ENCODE measurements around the gene PBRM1. TPM values are rescaled to one million over a fixed set of nuclear protein-coding genes. Genes with fewer than 3 reads are reported as not detected.
A peak's percentile ranks its signal among the peaks of the same experiment; 100 is the strongest.

Gene PBRM1
- total and polyA plus RNA-seq, 2 experiments from 2014 or later: 50.9 to 77.4 TPM

- WGBS (ENCODE audit: low lambda C conversion rate, missing lambda C conversion rate): 83% methylated on average over 3 of the region's 3 CpGs
- no peak for DNase-seq (ENCODE audit: low spot score)
- TF ChIP-seq EZH2phosphoT487 (IDR thresholded peaks at IDR 0.05; ENCODE audit: low read depth, severe bottlenecking, unreplicated experiment) (no peak), CTCF (IDR thresholded peaks at IDR 0.05; ENCODE audit: poor library complexity) (no peak), EZH2 (IDR thresholded peaks at IDR 0.05; ENCODE audit: borderline replicate concordance) (no peak)
- Histone ChIP-seq H3K4me2 (no peak overlapping the region), H3K9me2 (replicated peaks; ENCODE audit: insufficient read depth) (no peaks in the 10 kb centered on the region), H3K27ac (no peak overlapping the region), H3K9me3 (ENCODE audit: low read depth) (no peaks in the 10 kb centered on the region), H3K27me3 (no peaks in the 10 kb centered on the region), H3K36me3 (replicated peaks; ENCODE audit: insufficient read depth, low read depth) (no peaks in the 10 kb centered on the region), H2AFZ (no peak overlapping the region), H3K79me2 (peaks cover 23% of the 10 kb centered on the region), H4K20me1 (ENCODE audit: insufficient read depth, poor library complexity, severe bottlenecking) (no peaks in the 10 kb centered on the region), H3K4me3 (no peak overlapping the region), H3K4me1 (ENCODE audit: insufficient read depth) (no peaks in the 10 kb centered on the region)
Observed at GRCh38 chr3:52546111-52546901, 139.4 kb downstream of the PBRM1 start.

- Histone ChIP-seq H3K9me2 (replicated peaks; ENCODE audit: insufficient read depth) (no peaks in the 10 kb centered on the region), H3K4me2 (no peak overlapping the region), H3K27me3 (no peaks in the 10 kb centered on the region), H3K4me1 (ENCODE audit: insufficient read depth) (no peaks in the 10 kb centered on the region), H3K9me3 (ENCODE audit: low read depth) (no peaks in the 10 kb centered on the region), H3K79me2 (peaks cover 35% of the 10 kb centered on the region), H3K36me3 (replicated peaks; ENCODE audit: insufficient read depth, low read depth) (no peaks in the 10 kb centered on the region), H4K20me1 (ENCODE audit: insufficient read depth, poor library complexity, severe bottlenecking) (no peaks in the 10 kb centered on the region), H3K4me3 (no peak overlapping the region), H3K27ac (no peak overlapping the region), H2AFZ (no peak overlapping the region)
- no peak for DNase-seq (ENCODE audit: low spot score)
- 93% methylated on average over 4 of the region's 4 CpGs for WGBS (ENCODE audit: low lambda C conversion rate, missing lambda C conversion rate)
- TF ChIP-seq CTCF (IDR thresholded peaks at IDR 0.05; ENCODE audit: poor library complexity) (no peak), EZH2 (IDR thresholded peaks at IDR 0.05; ENCODE audit: borderline replicate concordance) (no peak), EZH2phosphoT487 (IDR thresholded peaks at IDR 0.05; ENCODE audit: low read depth, severe bottlenecking, unreplicated experiment) (no peak)
Observed at GRCh38 chr3:52544937-52545336, 140.8 kb downstream of the PBRM1 start.

- Histone ChIP-seq H3K9me3 (ENCODE audit: low read depth) (no peaks in the 10 kb centered on the region), H2AFZ (no peak overlapping the region), H3K36me3 (replicated peaks; ENCODE audit: insufficient read depth, low read depth) (no peaks in the 10 kb centered on the region), H3K27me3 (no peaks in the 10 kb centered on the region), H3K4me1 (ENCODE audit: insufficient read depth) (peaks cover 16% of the 10 kb centered on the region), H3K4me2 (no peak overlapping the region), H4K20me1 (ENCODE audit: insufficient read depth, poor library complexity, severe bottlenecking) (peaks cover 22% of the 10 kb centered on the region), H3K79me2 (peaks cover 62% of the 10 kb centered on the region), H3K4me3 (no peak overlapping the region), H3K27ac (no peak overlapping the region), H3K9me2 (replicated peaks; ENCODE audit: insufficient read depth) (no peaks in the 10 kb centered on the region)
- no peak for DNase-seq (ENCODE audit: low spot score)
- TF ChIP-seq EZH2phosphoT487 (IDR thresholded peaks at IDR 0.05; ENCODE audit: low read depth, severe bottlenecking, unreplicated experiment): no peak
- WGBS (ENCODE audit: low lambda C conversion rate, missing lambda C conversion rate): 91% methylated on average over 2 of the region's 2 CpGs
Observed at GRCh38 chr3:52541050-52541449, 144.7 kb downstream of the PBRM1 start.

- H3K79me2 ChIP-seq: peaks cover 71% of the 10 kb centered on the region
- TF ChIP-seq EZH2 (IDR thresholded peaks at IDR 0.05; ENCODE audit: borderline replicate concordance) (no peak), CTCF (IDR thresholded peaks at IDR 0.05; ENCODE audit: poor library complexity) (no peak), EZH2phosphoT487 (IDR thresholded peaks at IDR 0.05; ENCODE audit: low read depth, severe bottlenecking, unreplicated experiment) (no peak)
- WGBS (ENCODE audit: low lambda C conversion rate, missing lambda C conversion rate): 96% methylated on average over 5 of the region's 5 CpGs
- peaks cover 22% of the 10 kb centered on the region for H4K20me1 ChIP-seq (ENCODE audit: insufficient read depth, poor library complexity, severe bottlenecking)
- no peak overlapping the region for H3K27ac ChIP-seq
- H3K4me1 ChIP-seq (ENCODE audit: insufficient read depth): peaks cover 31% of the 10 kb centered on the region
- peak overlapping the region; percentile 94 for H3K4me2 ChIP-seq
- DNase-seq (ENCODE audit: low spot score): no peak
- H3K9me3 ChIP-seq (ENCODE audit: low read depth): no peaks in the 10 kb centered on the region
- H3K9me2 ChIP-seq (replicated peaks; ENCODE audit: insufficient read depth): no peaks in the 10 kb centered on the region
- H2AFZ ChIP-seq: no peak overlapping the region
- H3K36me3 ChIP-seq (replicated peaks; ENCODE audit: insufficient read depth, low read depth): no peaks in the 10 kb centered on the region
- no peak overlapping the region for H3K4me3 ChIP-seq
- H3K27me3 ChIP-seq: no peaks in the 10 kb centered on the region
Observed at GRCh38 chr3:52539010-52539653, 146.6 kb downstream of the PBRM1 start.
